BJ (cell line): Measurements from ENCODE around the gene NTMT1. TPM values are rescaled to one million over a fixed set of nuclear protein-coding genes. Genes with fewer than 3 reads are reported as not detected.

Source experiments
- CTCF ChIA-PET: fragments of 350-600 bp; formaldehyde crosslinking; extraction: SDS; loops from one replicate; lab custom pipeline; 2021; ENCODE audit warnings: antibody characterized with exemption, inconsistent platforms; lab: Yijun Ruan, JAX
- POLR2A ChIA-PET: fragments of 300-600 bp; sonication (Branson Sonifier 250); formaldehyde crosslinking; extraction: SDS; loops from one replicate; lab custom pipeline; 2021; ENCODE audit warnings: antibody characterized with exemption; lab: Charles Lee
- DNase-seq: peaks from one replicate; pipeline ENCODE4 v3.0.0-alpha.2; 2011; ENCODE audit warnings: low read depth
- H3K27me3 ChIP-seq: 2 replicates; pipeline ENCODE4 v1.6.0; 2011; ENCODE audit warnings: low read length; ENCODE audit not compliant: control insufficient read depth, insufficient read depth
- H3K36me3 ChIP-seq: 2 replicates; pipeline ENCODE4 v1.5.1; 2011; ENCODE audit warnings: low read length; ENCODE audit not compliant: control insufficient read depth, insufficient read depth
- H3K4me3 ChIP-seq: 2 replicates; pipeline ENCODE4 v1.5.1; 2011; ENCODE audit warnings: low read depth, mild to moderate bottlenecking, control low read depth, low read length
- CTCF ChIP-seq: IDR thresholded peaks from 2 replicates; pipeline ENCODE4 v1.5.1; 2011; ENCODE audit warnings: low read depth, mild to moderate bottlenecking, control low read depth, inconsistent platforms, low read length, moderate library complexity; ENCODE audit not compliant: insufficient read depth
- polyA plus RNA-seq: library from polyadenylated mRNA; depleted of rRNA; stranded (reverse); fragments of >200 nt; gene quantifications from 2 replicates; pipeline ENCODE4 v1.2.3, GENCODE V29; 2011

NTMT1 gene
- polyA plus RNA-seq, 1 experiment, result 96.3 TPM

DNA sequence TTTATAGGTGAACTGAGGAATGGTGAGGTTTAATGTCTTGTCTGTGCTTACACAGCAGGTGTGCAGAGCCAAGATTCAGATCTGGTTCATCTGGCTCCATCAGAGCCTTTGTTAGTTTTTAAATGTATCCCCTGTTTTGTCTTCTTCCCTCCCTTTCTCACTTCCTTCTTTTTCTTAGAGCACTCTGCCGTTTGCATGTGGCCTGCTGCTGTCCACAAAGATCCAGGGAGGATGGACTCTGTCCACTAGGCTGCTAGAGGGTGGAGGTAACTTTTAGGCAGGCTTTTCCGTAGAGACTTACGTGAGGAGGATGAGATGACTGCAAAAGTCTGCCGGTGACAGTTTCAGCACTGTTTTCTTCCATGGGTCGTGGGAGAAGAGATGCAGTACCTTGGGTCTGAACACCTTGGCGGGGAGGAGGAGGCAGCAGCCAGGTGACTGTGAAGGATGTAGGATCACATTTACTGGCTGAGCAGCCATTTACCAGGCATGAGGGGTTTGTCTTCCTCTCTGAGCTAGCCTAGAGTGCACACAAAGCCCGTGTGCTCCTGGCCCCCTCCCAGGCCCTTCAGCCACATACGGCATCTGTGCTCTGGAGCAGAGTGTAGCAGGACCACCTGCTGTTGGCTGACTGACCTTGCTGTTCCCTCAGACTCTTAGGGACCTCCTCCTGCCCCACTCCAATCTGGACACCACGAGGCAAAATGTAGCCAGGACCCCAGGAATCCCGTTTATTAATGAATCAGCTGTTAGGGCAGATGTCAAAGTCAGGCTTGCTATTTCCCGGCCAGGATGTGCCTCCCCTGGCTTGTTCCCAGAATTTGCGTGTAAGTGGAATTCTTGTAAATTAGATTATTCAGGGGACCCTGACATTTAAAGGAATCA is 1.8 kb downstream of the NTMT1 start:
- TF ChIP-seq CTCF, result no peak
- peaks cover 3% of the 10 kb centered on the region; the same call in 1 of the 2 replicates for H3K36me3 ChIP-seq
- peak overlapping the region; percentile 88 for H3K4me3 ChIP-seq
- ChIA-PET CTCF (interaction anchor here (0.6 to 9.4 kb wide), 11 partner anchors 7 to 497 kb away, joined by 3 to 258 read pairs (median 3); partner anchors contain the start of gene C9orf50), POLR2A (interaction anchor here (0.6 to 1.4 kb wide), 6 partner anchors 128 to 496 kb away, joined by 3 to 4 read pairs (median 3); no protein-coding TSS in a partner anchor)
- no peak for DNase-seq
- no peaks in the 10 kb centered on the region for H3K27me3 ChIP-seq

DNA sequence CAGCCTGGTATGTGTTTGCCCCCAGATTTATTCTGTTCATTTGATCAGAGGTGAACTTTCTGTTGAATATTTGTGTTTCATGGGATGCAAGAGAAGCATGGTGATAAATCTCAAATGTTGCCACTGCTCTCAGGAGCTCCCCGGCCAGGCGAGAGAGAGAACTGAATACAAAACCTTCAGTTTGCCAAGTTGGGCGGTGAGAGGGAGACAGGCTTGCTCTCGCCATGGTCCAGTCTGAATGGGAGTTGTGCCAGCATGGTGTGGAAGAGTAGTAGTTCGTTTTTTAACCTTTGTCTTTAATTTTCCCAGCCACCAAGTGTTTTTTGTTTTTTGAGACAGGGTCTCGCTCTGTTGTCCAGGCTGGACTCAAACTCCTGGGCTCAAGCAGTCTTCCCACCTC is 2.7 kb downstream of the NTMT1 start:
- DNase-seq, result no peak
- H3K4me3 ChIP-seq, result no peak overlapping the region
- POLR2A ChIA-PET, result interaction anchor here (0.6 kb wide), 1 partner anchor 486 kb away, joined by 3 read pairs; no protein-coding TSS in a partner anchor
- no peak for TF ChIP-seq CTCF
- CTCF ChIA-PET, result interaction anchor here (0.7 to 3.8 kb wide), 8 partner anchors 8 to 529 kb away, joined by 3 to 20 read pairs (median 4); partner anchors contain the start of gene C9orf50
- no peaks in the 10 kb centered on the region for H3K27me3 ChIP-seq
- H3K36me3 ChIP-seq, result peaks cover 7% of the 10 kb centered on the region

GRCh38 chr9:129629251-129629820 is 3.4 kb downstream of the NTMT1 start:
- H3K4me3 ChIP-seq, result no peak overlapping the region
- no peak for DNase-seq
- ChIA-PET CTCF (interaction anchor here (0.7 to 3.8 kb wide), 7 partner anchors 8 to 528 kb away, joined by 3 to 20 read pairs (median 4); partner anchors contain the start of gene C9orf50), POLR2A (no interaction called here)
- H3K27me3 ChIP-seq, result no peaks in the 10 kb centered on the region
- H3K36me3 ChIP-seq, result peaks cover 11% of the 10 kb centered on the region
- TF ChIP-seq CTCF, result no peak

DNA sequence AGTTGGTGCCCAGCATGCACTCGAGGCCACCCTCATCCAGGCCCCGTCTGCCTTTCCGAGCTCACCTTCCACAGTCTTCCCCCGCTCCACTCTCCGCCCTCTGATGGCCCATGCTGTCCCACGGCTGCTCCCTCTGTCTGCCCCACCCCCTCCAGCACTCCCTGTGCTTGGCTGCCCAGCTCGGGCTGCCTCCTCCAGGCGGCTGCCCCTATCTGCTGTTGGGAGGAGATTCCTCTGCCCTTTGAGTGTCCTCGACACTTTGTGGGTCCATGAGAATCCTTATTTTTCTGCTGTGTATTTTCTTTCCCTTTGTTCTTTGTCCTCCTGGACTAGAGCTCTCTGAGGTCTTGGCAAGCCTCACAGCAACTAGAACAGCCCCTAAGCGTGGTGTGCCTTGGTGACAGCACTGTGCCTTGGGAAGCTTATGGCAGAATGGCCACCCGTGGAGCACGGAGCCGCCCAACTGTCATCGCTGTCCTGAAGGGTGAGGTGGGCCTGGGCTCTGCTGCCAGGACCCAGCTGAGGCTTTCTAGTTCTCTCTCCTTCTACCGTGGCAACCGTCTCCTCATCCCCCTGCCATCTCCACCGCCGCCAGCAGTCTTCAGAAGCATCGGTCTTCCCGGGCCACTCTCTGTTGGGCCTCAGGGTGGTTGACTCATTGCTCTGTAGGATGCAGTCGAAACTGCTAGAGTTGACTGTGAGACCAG is 5.2 kb downstream of the NTMT1 start:
- CTCF ChIA-PET, result interaction anchor here (0.6 to 3.8 kb wide), 6 partner anchors 9 to 889 kb away, joined by 3 to 20 read pairs (median 10); partner anchors contain the start of gene C9orf50
- no peak overlapping the region for H3K4me3 ChIP-seq
- POLR2A ChIA-PET, result no interaction called here
- DNase-seq, result no peak
- H3K27me3 ChIP-seq, result no peaks in the 10 kb centered on the region
- peaks cover 23% of the 10 kb centered on the region for H3K36me3 ChIP-seq
- no peak for TF ChIP-seq CTCF
